SU-DHL-6 (cell line): Measurements from ENCODE around the gene TRIOBP.

Experiments used
- H2AFZ ChIP-seq: fragments of 200-600 bp; sonication (generic); 2 replicates; pipeline ENCODE4 v1.6.1; 2014; ENCODE audit warnings: low read depth, mild to moderate bottlenecking, moderate library complexity, mixed read lengths, antibody characterized with exemption, low read length; ENCODE audit not compliant: severe bottlenecking
- H3F3A ChIP-seq: fragments of 200-600 bp; shearing (Covaris generic); 2 replicates; pipeline ENCODE4 v1.6.0; 2016; ENCODE audit warnings: antibody characterized with exemption, mild to moderate bottlenecking; ENCODE audit not compliant: insufficient read depth
- H3K27ac ChIP-seq: fragments of 200-600 bp; sonication (generic); 2 replicates; pipeline ENCODE4 v1.5.1; 2016; ENCODE audit warnings: low read depth, mild to moderate bottlenecking, low read length, moderate library complexity, mixed read lengths
- H3K27me3 ChIP-seq: fragments of 200-600 bp; sonication (generic), shearing (Covaris generic); 2 replicates; pipeline ENCODE4 v1.6.0; 2014; ENCODE audit warnings: mild to moderate bottlenecking, low read length
- H3K36me3 ChIP-seq: fragments of 200-600 bp; sonication (generic); 2 replicates; pipeline ENCODE4 v1.6.1; 2014; ENCODE audit warnings: mild to moderate bottlenecking, low read length, mixed read lengths
- H3K4me2 ChIP-seq: fragments of 300-600, 200-600 bp; shearing (Covaris generic), sonication (generic); 2 replicates; pipeline ENCODE4 v1.6.0; 2014; ENCODE audit warnings: low read length, low read depth, mild to moderate bottlenecking; ENCODE audit not compliant: poor library complexity, severe bottlenecking
- H3K4me3 ChIP-seq: fragments of 200-600 bp; sonication (generic); 2 replicates; pipeline ENCODE4 v1.5.1; 2014; ENCODE audit warnings: antibody characterized with exemption, low read length, mild to moderate bottlenecking, mixed read lengths; ENCODE audit not compliant: insufficient read depth, poor library complexity, severe bottlenecking
- H3K79me2 ChIP-seq: fragments of 200-600 bp; sonication (generic); 2 replicates; pipeline ENCODE4 v1.6.1; 2014; ENCODE audit warnings: mild to moderate bottlenecking, low read length, moderate library complexity; ENCODE audit not compliant: insufficient read depth
- H3K9ac ChIP-seq: fragments of 200-600 bp; sonication (generic); 2 replicates; pipeline ENCODE4 v1.7.0; 2014; ENCODE audit warnings: mild to moderate bottlenecking, low read length
- H3K9me2 ChIP-seq: fragments of 200-600 bp; sonication (generic); replicated peaks from 2 replicates; pipeline ENCODE4 v1.6.1; 2014; ENCODE audit warnings: low read length; ENCODE audit not compliant: insufficient read depth
- H3K9me3 ChIP-seq: fragments of 200-600 bp; sonication (generic); 2 replicates; pipeline ENCODE4 v1.6.1; 2014; ENCODE audit warnings: low read length, mixed read lengths; ENCODE audit not compliant: insufficient read depth
- H4K20me1 ChIP-seq: fragments of 200-600 bp; sonication (generic); 2 replicates; pipeline ENCODE4 v1.6.1; 2014; ENCODE audit warnings: low read depth, mild to moderate bottlenecking, antibody characterized with exemption, low read length, moderate library complexity, mixed read lengths
- EZH2phosphoT487 ChIP-seq: fragments of 200-600 bp; sonication (generic), shearing (Covaris generic); conservative IDR thresholded peaks from 2 replicates; pipeline ENCODE4 v1.6.1; 2018; ENCODE audit warnings: mild to moderate bottlenecking, antibody characterized with exemption, low read length, moderate library complexity, mixed read lengths
- TF ChIP-seq, protein P1 (sequence below): fragments of 200-600 bp; sonication (generic); IDR thresholded peaks from one replicate; pipeline ENCODE4 v1.5.1; 2017; ENCODE audit warnings: antibody characterized with exemption, mild to moderate bottlenecking, low read length, moderate library complexity; ENCODE audit not compliant: insufficient read depth, poor library complexity, severe bottlenecking

TRIOBP gene

DNA sequence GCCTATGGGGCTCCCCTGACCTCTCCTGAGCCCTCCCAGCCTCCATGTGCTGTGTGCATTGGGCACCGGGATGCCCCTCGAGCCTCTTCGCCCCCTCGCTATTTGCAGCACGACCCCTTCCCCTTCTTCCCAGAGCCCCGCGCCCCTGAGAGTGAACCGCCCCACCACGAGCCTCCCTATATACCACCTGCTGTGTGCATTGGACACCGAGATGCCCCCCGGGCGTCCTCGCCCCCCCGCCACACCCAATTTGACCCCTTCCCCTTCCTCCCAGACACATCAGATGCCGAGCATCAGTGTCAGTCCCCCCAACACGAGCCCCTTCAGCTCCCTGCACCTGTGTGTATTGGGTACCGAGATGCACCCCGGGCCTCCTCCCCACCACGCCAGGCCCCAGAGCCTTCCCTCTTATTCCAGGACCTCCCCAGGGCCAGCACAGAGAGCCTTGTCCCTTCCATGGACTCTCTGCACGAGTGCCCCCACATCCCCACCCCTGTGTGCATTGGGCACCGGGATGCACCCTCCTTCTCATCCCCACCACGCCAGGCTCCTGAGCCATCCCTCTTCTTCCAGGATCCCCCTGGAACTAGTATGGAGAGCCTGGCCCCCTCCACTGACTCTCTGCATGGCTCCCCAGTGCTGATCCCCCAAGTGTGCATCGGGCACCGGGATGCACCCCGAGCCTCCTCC is 28.8 kb downstream of the TRIOBP start:
- TF ChIP-seq, protein P1, sequence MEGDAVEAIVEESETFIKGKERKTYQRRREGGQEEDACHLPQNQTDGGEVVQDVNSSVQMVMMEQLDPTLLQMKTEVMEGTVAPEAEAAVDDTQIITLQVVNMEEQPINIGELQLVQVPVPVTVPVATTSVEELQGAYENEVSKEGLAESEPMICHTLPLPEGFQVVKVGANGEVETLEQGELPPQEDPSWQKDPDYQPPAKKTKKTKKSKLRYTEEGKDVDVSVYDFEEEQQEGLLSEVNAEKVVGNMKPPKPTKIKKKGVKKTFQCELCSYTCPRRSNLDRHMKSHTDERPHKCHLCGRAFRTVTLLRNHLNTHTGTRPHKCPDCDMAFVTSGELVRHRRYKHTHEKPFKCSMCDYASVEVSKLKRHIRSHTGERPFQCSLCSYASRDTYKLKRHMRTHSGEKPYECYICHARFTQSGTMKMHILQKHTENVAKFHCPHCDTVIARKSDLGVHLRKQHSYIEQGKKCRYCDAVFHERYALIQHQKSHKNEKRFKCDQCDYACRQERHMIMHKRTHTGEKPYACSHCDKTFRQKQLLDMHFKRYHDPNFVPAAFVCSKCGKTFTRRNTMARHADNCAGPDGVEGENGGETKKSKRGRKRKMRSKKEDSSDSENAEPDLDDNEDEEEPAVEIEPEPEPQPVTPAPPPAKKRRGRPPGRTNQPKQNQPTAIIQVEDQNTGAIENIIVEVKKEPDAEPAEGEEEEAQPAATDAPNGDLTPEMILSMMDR = no peak
- no peak for TF ChIP-seq EZH2phosphoT487
- no peaks in the 10 kb centered on the region for H4K20me1 ChIP-seq
- H3F3A ChIP-seq = no peaks in the 10 kb centered on the region
- H3K79me2 ChIP-seq = no peaks in the 10 kb centered on the region
- H3K36me3 ChIP-seq = no peaks in the 10 kb centered on the region
- H3K9ac ChIP-seq = no peak overlapping the region
- H2AFZ ChIP-seq = no peak overlapping the region
- no peak overlapping the region for H3K4me2 ChIP-seq
- no peaks in the 10 kb centered on the region for H3K27me3 ChIP-seq
- H3K27ac ChIP-seq = no peak overlapping the region
- H3K4me3 ChIP-seq = no peak overlapping the region
- H3K9me3 ChIP-seq = no peaks in the 10 kb centered on the region
- no peaks in the 10 kb centered on the region for H3K9me2 ChIP-seq

DNA sequence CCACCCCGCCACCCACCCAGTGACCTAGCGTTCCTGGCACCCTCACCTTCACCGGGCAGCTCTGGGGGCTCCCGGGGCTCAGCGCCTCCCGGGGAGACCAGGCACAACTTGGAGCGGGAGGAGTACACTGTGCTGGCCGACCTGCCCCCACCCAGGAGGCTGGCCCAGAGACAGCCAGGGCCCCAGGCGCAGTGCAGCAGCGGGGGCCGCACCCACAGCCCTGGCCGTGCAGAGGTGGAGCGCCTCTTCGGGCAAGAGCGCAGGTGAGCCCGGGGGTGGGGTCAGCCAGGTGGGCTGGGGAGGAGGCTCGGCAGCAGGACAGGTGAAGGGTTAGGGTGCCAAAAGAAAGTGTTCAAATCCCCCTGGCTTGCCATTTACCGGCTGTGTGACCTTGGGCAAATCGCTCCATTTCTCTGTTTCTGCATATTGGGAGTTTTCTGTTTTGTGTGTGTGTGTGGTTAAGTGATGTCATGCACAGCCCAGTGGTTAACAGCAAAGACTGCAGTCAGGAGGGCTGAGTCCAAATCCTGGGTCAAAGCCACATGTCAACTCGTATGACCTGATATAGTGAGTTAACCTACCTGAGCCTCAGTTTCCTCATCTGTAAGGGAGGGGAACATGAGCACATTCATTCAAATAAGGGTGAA is 29.5 kb downstream of the TRIOBP start:
- H3K9ac ChIP-seq = no peak overlapping the region
- H4K20me1 ChIP-seq = no peaks in the 10 kb centered on the region
- H3K27me3 ChIP-seq = no peaks in the 10 kb centered on the region
- no peaks in the 10 kb centered on the region for H3F3A ChIP-seq
- H2AFZ ChIP-seq = no peak overlapping the region
- H3K36me3 ChIP-seq = no peaks in the 10 kb centered on the region
- no peaks in the 10 kb centered on the region for H3K9me2 ChIP-seq
- no peak overlapping the region for H3K4me3 ChIP-seq
- TF ChIP-seq, protein P1 = no peak
- no peak for TF ChIP-seq EZH2phosphoT487
- H3K4me2 ChIP-seq = no peak overlapping the region
- H3K27ac ChIP-seq = no peak overlapping the region
- no peaks in the 10 kb centered on the region for H3K79me2 ChIP-seq
- no peaks in the 10 kb centered on the region for H3K9me3 ChIP-seq

DNA sequence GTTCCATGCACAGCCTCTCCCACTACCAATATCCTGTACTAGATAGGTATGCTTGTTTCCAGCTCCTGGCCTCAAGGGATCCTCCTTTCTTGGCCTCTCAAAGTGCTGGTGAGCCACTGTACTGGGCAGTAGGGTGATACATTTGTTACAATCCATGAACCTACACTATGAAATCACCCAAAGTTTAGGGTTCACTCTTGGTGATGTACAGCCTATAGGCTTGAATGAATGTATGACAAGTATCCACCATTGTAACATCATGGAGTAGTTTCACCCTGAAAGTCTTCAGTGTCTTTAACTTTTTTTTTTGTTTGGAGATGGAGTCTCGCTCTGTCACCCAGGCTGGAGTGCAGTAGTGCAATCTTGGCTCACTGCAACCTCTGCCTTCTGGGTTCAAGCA is 31.8 kb downstream of the TRIOBP start:
- Histone ChIP-seq H3K27me3 (no peaks in the 10 kb centered on the region), H3K4me3 (no peak overlapping the region), H3K27ac (no peak overlapping the region), H3K9ac (no peak overlapping the region), H4K20me1 (no peaks in the 10 kb centered on the region), H3F3A (no peaks in the 10 kb centered on the region), H3K4me2 (no peak overlapping the region), H3K79me2 (no peaks in the 10 kb centered on the region), H2AFZ (no peak overlapping the region), H3K36me3 (no peaks in the 10 kb centered on the region), H3K9me2 (no peaks in the 10 kb centered on the region), H3K9me3 (no peaks in the 10 kb centered on the region)
- no peak for TF ChIP-seq EZH2phosphoT487
- TF ChIP-seq, protein P1 = no peak
